WTC11 (cell line): ENCODE measurements around the gene GPATCH4. TPM values are rescaled to one million over a fixed set of nuclear protein-coding genes. Genes with fewer than 3 reads are reported as not detected.

ENCODE experiments used
- ATAC-seq: fragments of 200-7000 bp; cut with Tn5 transposase; 2 replicates; pipeline ENCODE4 v1.10.0; 2021; ENCODE audit warnings: mild to moderate bottlenecking, moderate library complexity
- CTCF ChIA-PET: fragments of 300-600 bp; sonication (Branson Sonifier 250); formaldehyde crosslinking; loops from one replicate; lab custom pipeline; 2021; ENCODE audit warnings: antibody characterized with exemption; lab: Charles Lee
- POLR2A ChIA-PET: fragments of 350-600 bp; sonication (Branson Sonifier 250); formaldehyde crosslinking; loops from one replicate; lab custom pipeline; 2021; ENCODE audit warnings: antibody characterized with exemption; lab: Charles Lee
- DNase-seq: peaks from one replicate; pipeline ENCODE4 v3.0.0; 2021; ENCODE audit warnings: low spot score
- H3K27ac Mint-ChIP-seq: 2 replicates; pipeline ENCODE4 v1.8.0; 2021; ENCODE audit warnings: mixed read lengths
- H3K27me3 Mint-ChIP-seq: 2 replicates; pipeline ENCODE4 v1.8.0; 2021; ENCODE audit warnings: low read depth, mild to moderate bottlenecking, moderate library complexity, mixed read lengths
- H3K36me3 Mint-ChIP-seq: 2 replicates; pipeline ENCODE4 v1.8.0; 2021; ENCODE audit warnings: mixed read lengths
- H3K4me1 Mint-ChIP-seq: 2 replicates; pipeline ENCODE4 v1.8.0; 2022; ENCODE audit warnings: mixed read lengths
- H3K4me3 Mint-ChIP-seq: 2 replicates; pipeline ENCODE4 v1.8.0; 2021; ENCODE audit warnings: mild to moderate bottlenecking, moderate library complexity, mixed read lengths
- H3K9me3 Mint-ChIP-seq: 2 replicates; pipeline ENCODE4 v1.8.0; 2021; ENCODE audit warnings: mixed read lengths
- AFF4 ChIP-seq: sonication (generic); formaldehyde crosslinking; IDR thresholded peaks from 2 replicates; pipeline ENCODE4 v1.8.1; 2023; ENCODE audit warnings: mild to moderate bottlenecking, missing genetic modification reagents, borderline replicate concordance
- CREM ChIP-seq: sonication (generic); formaldehyde crosslinking; IDR thresholded peaks from 2 replicates; pipeline ENCODE4 v1.8.1; 2022; ENCODE audit warnings: mild to moderate bottlenecking, missing genetic modification reagents, moderate library complexity
- FOXJ3 ChIP-seq: sonication (generic); formaldehyde crosslinking; IDR thresholded peaks from 2 replicates; pipeline ENCODE4 v1.9.0; 2021; ENCODE audit warnings: missing genetic modification reagents, mild to moderate bottlenecking, borderline replicate concordance
- GTF2I ChIP-seq: fragments of 250-450 bp; sonication (Bioruptor Pico); conservative IDR thresholded peaks from 2 replicates; pipeline ENCODE4 v1.4.0; 2021; ENCODE audit warnings: mild to moderate bottlenecking
- MLX ChIP-seq: sonication (generic); formaldehyde crosslinking; IDR thresholded peaks from 2 replicates; pipeline ENCODE4 v1.8.1; 2023; ENCODE audit warnings: mild to moderate bottlenecking, missing genetic modification reagents, moderate library complexity
- NFATC4 ChIP-seq: fragments of 250-450 bp; sonication (Bioruptor Pico); IDR thresholded peaks from 2 replicates; pipeline ENCODE4 v1.9.0; 2021; ENCODE audit warnings: mild to moderate bottlenecking
- NFYB ChIP-seq: sonication (generic); formaldehyde crosslinking; conservative IDR thresholded peaks from 2 replicates; pipeline ENCODE4 v1.8.0; 2022; ENCODE audit warnings: low read depth, missing genetic modification reagents
- TCF7 ChIP-seq: sonication (generic); formaldehyde crosslinking; IDR thresholded peaks from 2 replicates; pipeline ENCODE4 v1.8.0; 2022; ENCODE audit warnings: mild to moderate bottlenecking, low read depth, missing genetic modification reagents, moderate library complexity
- TEAD4 ChIP-seq: sonication (generic); formaldehyde crosslinking; IDR thresholded peaks from 2 replicates; pipeline ENCODE4 v1.8.0; 2022; ENCODE audit warnings: mild to moderate bottlenecking, missing genetic modification reagents
- ZNF396 ChIP-seq: fragments of 250-450 bp; sonication (Bioruptor Pico); IDR thresholded peaks from 2 replicates; pipeline ENCODE4 v1.8.0; 2021; ENCODE audit warnings: mild to moderate bottlenecking, moderate library complexity, borderline replicate concordance
- ZNF423 ChIP-seq: fragments of 250-450 bp; sonication (Bioruptor Pico); IDR thresholded peaks from 2 replicates; pipeline ENCODE4 v2.1.2; 2022; ENCODE audit warnings: mild to moderate bottlenecking, moderate library complexity
- total RNA-seq: library from RNA; stranded (reverse); gene quantifications from 3 replicates; pipeline ENCODE4 v1.2.3, GENCODE V29; 2021
- TF ChIP-seq, protein P1 (sequence below): sonication (generic); formaldehyde crosslinking; IDR thresholded peaks from 2 replicates; pipeline ENCODE4 v1.8.1; 2023; ENCODE audit warnings: mild to moderate bottlenecking, missing genetic modification reagents, moderate library complexity
- TF ChIP-seq, protein P2 (sequence below): fragments of 250-450 bp; sonication (Bioruptor Pico); IDR thresholded peaks from 2 replicates; pipeline ENCODE4 v2.1.2; 2022; ENCODE audit warnings: mild to moderate bottlenecking, moderate library complexity
- TF ChIP-seq, protein P3 (sequence below): fragments of 250-450 bp; sonication (Bioruptor Pico); IDR thresholded peaks from 2 replicates; pipeline ENCODE4 v1.8.0; 2021; ENCODE audit warnings: mild to moderate bottlenecking
- TF ChIP-seq, protein P4 (sequence below): sonication (generic); formaldehyde crosslinking; IDR thresholded peaks from 2 replicates; pipeline ENCODE4 v1.8.1; 2023; ENCODE audit warnings: mild to moderate bottlenecking, missing genetic modification reagents
- TF ChIP-seq, protein P5 (sequence below): sonication (generic); formaldehyde crosslinking; IDR thresholded peaks from 2 replicates; pipeline ENCODE4 v1.8.1; 2022; ENCODE audit warnings: mild to moderate bottlenecking, moderate library complexity, missing genetic modification reagents

The GPATCH4 gene
- total RNA-seq, 1 experiment from 2014 or later, result 50.1 TPM

DNA sequence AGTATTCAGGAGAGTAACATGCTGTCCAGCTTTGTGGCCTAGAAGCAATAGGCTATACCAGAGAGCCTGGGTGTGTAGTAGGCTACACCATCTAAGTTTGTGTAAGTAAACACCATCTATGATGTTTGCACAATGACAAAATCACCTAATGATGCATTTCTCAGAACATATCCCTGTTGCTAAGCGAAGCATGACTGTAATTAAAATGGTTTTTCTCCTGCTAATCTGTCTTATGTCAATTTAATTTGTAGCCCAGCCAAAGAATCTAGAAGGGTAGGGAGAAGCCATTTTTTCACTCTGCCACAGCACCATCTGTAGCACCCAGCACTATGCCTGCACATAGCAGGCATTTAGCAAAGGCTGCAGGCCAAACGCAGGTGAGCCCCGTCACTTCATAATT, 23.7 kb downstream of the GPATCH4 start:
- CTCF ChIA-PET, result interaction anchor here (0.8 to 1.6 kb wide), 3 partner anchors 25 to 105 kb away, joined by 3 to 4 read pairs (median 3); partner anchors contain the start of gene HAPLN2
- ATAC-seq (no peak), DNase-seq (no peak)
- Mint-ChIP-seq H3K4me3 (no peak overlapping the region), H3K27ac (no peak overlapping the region), H3K36me3 (no peaks in the 10 kb centered on the region), H3K9me3 (no peaks in the 10 kb centered on the region), H3K4me1 (peaks cover 3% of the 10 kb centered on the region; the same call in 1 of the 2 replicates), H3K27me3 (peaks cover 2% of the 10 kb centered on the region)
- POLR2A ChIA-PET, result no interaction called here
- TF ChIP-seq AFF4 (CRISPR knock-in tag) (no peak), TEAD4 (CRISPR knock-in tag) (no peak), ZNF396 (CRISPR knock-in tag) (no peak), ZNF423 (CRISPR knock-in tag) (no peak), MLX (CRISPR knock-in tag) (no peak), NFATC4 (no peak), NFYB (CRISPR knock-in tag) (no peak), CREM (CRISPR knock-in tag) (no peak), FOXJ3 (CRISPR knock-in tag) (no peak), GTF2I (CRISPR knock-in tag) (no peak), TCF7 (CRISPR knock-in tag) (no peak)
- TF ChIP-seq, protein P1, sequence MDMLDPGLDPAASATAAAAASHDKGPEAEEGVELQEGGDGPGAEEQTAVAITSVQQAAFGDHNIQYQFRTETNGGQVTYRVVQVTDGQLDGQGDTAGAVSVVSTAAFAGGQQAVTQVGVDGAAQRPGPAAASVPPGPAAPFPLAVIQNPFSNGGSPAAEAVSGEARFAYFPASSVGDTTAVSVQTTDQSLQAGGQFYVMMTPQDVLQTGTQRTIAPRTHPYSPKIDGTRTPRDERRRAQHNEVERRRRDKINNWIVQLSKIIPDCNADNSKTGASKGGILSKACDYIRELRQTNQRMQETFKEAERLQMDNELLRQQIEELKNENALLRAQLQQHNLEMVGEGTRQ (CRISPR knock-in tag), result no peak
- TF ChIP-seq, protein P2, sequence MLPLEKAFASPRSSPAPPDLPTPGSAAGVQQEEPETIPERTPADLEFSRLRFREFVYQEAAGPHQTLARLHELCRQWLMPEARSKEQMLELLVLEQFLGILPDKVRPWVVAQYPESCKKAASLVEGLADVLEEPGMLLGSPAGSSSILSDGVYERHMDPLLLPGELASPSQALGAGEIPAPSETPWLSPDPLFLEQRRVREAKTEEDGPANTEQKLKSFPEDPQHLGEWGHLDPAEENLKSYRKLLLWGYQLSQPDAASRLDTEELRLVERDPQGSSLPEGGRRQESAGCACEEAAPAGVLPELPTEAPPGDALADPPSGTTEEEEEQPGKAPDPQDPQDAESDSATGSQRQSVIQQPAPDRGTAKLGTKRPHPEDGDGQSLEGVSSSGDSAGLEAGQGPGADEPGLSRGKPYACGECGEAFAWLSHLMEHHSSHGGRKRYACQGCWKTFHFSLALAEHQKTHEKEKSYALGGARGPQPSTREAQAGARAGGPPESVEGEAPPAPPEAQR, result no peak
- TF ChIP-seq, protein P3, sequence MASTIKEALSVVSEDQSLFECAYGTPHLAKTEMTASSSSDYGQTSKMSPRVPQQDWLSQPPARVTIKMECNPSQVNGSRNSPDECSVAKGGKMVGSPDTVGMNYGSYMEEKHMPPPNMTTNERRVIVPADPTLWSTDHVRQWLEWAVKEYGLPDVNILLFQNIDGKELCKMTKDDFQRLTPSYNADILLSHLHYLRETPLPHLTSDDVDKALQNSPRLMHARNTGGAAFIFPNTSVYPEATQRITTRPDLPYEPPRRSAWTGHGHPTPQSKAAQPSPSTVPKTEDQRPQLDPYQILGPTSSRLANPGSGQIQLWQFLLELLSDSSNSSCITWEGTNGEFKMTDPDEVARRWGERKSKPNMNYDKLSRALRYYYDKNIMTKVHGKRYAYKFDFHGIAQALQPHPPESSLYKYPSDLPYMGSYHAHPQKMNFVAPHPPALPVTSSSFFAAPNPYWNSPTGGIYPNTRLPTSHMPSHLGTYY (CRISPR knock-in tag), result no peak
- TF ChIP-seq, protein P4, sequence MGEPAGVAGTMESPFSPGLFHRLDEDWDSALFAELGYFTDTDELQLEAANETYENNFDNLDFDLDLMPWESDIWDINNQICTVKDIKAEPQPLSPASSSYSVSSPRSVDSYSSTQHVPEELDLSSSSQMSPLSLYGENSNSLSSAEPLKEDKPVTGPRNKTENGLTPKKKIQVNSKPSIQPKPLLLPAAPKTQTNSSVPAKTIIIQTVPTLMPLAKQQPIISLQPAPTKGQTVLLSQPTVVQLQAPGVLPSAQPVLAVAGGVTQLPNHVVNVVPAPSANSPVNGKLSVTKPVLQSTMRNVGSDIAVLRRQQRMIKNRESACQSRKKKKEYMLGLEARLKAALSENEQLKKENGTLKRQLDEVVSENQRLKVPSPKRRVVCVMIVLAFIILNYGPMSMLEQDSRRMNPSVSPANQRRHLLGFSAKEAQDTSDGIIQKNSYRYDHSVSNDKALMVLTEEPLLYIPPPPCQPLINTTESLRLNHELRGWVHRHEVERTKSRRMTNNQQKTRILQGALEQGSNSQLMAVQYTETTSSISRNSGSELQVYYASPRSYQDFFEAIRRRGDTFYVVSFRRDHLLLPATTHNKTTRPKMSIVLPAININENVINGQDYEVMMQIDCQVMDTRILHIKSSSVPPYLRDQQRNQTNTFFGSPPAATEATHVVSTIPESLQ, result no peak
- TF ChIP-seq, protein P5, sequence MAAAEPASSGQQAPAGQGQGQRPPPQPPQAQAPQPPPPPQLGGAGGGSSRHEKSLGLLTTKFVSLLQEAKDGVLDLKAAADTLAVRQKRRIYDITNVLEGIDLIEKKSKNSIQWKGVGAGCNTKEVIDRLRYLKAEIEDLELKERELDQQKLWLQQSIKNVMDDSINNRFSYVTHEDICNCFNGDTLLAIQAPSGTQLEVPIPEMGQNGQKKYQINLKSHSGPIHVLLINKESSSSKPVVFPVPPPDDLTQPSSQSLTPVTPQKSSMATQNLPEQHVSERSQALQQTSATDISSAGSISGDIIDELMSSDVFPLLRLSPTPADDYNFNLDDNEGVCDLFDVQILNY (CRISPR knock-in tag), result no peak
